ENCODE measurements around the gene SLC25A11.

GRCh38 chr17:4946312-4946976 lies 6.6 kb upstream of the SLC25A11 start:
- no peak for TF ChIP-seq CTCF (IDR thresholded peaks at IDR 0.05)
- no peak for TF ChIP-seq MXI1 (IDR thresholded peaks at IDR 0.05; ENCODE audit: low read depth, low read length)
- 0 out of 2 replicates have a peak, but pooled peaks have one; percentile 6 for TF ChIP-seq POLR2AphosphoS5 (IDR thresholded peaks at IDR 0.05; ENCODE audit: low read depth, low read length)
- TF ChIP-seq MAX (IDR thresholded peaks at IDR 0.05; ENCODE audit: low read depth), result no peak
- TF ChIP-seq TEAD4 (IDR thresholded peaks at IDR 0.05; ENCODE audit: borderline replicate concordance, insufficient read depth), result no peak
- no peak for TF ChIP-seq USF2 (IDR thresholded peaks at IDR 0.05; ENCODE audit: borderline replicate concordance, low read depth, low read length)
- TF ChIP-seq RAD21 (IDR thresholded peaks at IDR 0.05; ENCODE audit: low read length), result no peak
- TF ChIP-seq RCOR1 (IDR thresholded peaks at IDR 0.05; ENCODE audit: low read length), result no peak
- no peak for TF ChIP-seq PBX3 (IDR thresholded peaks at IDR 0.05)
- TF ChIP-seq ELF1 (IDR thresholded peaks at IDR 0.05), result no peak
- TF ChIP-seq FOXM1 (IDR thresholded peaks at IDR 0.05; ENCODE audit: low read depth), result no peak
- no peak for TF ChIP-seq NFIC (IDR thresholded peaks at IDR 0.05; ENCODE audit: borderline replicate concordance)
- TF ChIP-seq TAF1 (IDR thresholded peaks at IDR 0.05; ENCODE audit: borderline replicate concordance, low read depth, low read length), result no peak
